ENCODE measurements around the gene SACM1L.
"Not testable (repeated sequence)": the region's sequence is repeated elsewhere in the genome, so short reads cannot be mapped to it uniquely, and the experiment has no call there.

Gene SACM1L

DNA sequence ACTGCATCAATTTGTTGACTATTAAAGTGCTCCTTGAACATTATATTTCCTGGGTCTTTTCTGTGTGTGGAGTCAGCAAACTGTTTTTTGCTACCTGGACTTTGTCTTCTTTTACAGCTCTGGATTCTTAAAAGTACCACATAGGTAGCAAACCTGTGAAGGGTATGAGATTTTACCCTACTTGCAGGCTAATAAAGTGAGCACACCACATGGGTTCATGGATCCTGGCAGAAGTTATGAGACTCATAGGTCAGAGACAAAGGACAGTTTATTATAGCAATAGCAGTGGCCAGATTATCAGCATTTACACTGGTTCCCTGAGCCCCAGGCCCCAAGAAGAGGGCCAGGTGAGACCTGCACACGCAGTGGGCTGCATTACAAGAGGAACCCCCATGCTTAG, 8.0 kb upstream of the SACM1L start:
- Histone ChIP-seq H3K36me3 (ENCODE audit: insufficient read depth, insufficient read length, low read length) (peaks cover 41% of the 10 kb centered on the region), H3K27me3 (ENCODE audit: insufficient read depth, insufficient read length) (no peaks in the 10 kb centered on the region)
- TF ChIP-seq ZNF274 (IDR thresholded peaks at IDR 0.05; ENCODE audit: low read depth, low read length) (no peak), SUZ12 (IDR thresholded peaks at IDR 0.05; ENCODE audit: extremely low read depth, insufficient read depth, insufficient read length) (no peak), YY1 (IDR thresholded peaks at IDR 0.05; ENCODE audit: insufficient read depth, insufficient read length) (no peak)

DNA sequence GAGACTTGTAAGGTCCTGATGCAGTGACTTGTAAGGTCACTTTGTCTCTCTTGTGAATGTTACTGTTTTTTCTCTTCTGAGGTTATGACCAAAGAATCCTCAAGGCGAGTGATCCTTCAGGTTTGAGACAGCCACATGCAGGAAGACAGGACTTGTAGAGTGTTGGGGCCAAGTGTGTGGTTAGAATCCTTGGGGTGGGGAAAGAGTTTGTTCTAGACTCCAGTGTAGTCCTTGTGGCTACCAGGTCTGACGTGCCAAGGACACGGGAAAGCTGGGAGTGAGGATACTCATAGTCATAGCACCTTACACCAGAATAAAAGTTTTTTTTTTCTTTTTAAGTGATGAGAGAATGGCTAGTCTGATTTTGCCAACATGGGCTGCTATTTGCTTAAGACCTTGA, 7.3 kb upstream of the SACM1L start:
- no peak overlapping the region for H3K9ac ChIP-seq (ENCODE audit: insufficient read length, low read depth)
- DNase-seq (ENCODE audit: low read depth, low spot score) = no peak
- H3K4me1 ChIP-seq (ENCODE audit: insufficient read depth, insufficient read length) = peaks cover 2% of the 10 kb centered on the region
- H3K27me3 ChIP-seq (ENCODE audit: insufficient read depth, insufficient read length) = no peaks in the 10 kb centered on the region
- peaks cover 37% of the 10 kb centered on the region for H3K36me3 ChIP-seq (ENCODE audit: insufficient read depth, insufficient read length, low read length)
- TF ChIP-seq YY1 (IDR thresholded peaks at IDR 0.05; ENCODE audit: insufficient read depth, insufficient read length) (no peak), SUZ12 (IDR thresholded peaks at IDR 0.05; ENCODE audit: extremely low read depth, insufficient read depth, insufficient read length) (no peak), ZNF274 (IDR thresholded peaks at IDR 0.05; ENCODE audit: low read depth, low read length) (no peak)
- H3K9me3 ChIP-seq (ENCODE audit: insufficient read depth, low read length) = peaks cover 9% of the 10 kb centered on the region; the same call in 1 of the 2 replicates
- H3K4me3 ChIP-seq (ENCODE audit: insufficient read length, low read depth) = no peak overlapping the region

More for the DNA sequence above, 8.0 kb upstream of the SACM1L start:
- Histone ChIP-seq H3K4me1 (ENCODE audit: insufficient read depth, insufficient read length) (peaks cover 4% of the 10 kb centered on the region), H3K4me3 (ENCODE audit: insufficient read length, low read depth) (no peak overlapping the region), H3K9me3 (ENCODE audit: insufficient read depth, low read length) (peaks cover 9% of the 10 kb centered on the region; the same call in 1 of the 2 replicates), H3K9ac (ENCODE audit: insufficient read length, low read depth) (no peak overlapping the region)
- no peak for DNase-seq (ENCODE audit: low read depth, low spot score)

DNA sequence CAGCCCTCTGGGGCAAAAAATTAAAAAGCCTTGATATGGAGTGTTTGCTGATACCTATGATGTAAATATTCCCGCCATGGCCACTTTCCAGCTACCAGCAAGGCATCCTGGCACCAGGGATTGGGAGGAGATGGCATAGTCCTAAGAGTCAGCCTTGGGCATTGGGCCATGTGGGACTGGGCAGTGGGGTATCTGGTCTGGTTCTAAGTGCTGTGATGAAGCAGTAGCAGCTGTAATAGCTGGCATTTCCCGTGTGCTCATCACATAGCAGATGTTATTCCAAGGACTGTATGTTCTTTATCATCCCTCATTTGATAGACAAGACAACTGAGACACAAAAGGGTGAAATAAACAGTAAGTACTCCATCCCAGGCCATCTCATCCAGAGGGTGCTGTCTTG, 6.9 kb upstream of the SACM1L start:
- DNase-seq (ENCODE audit: low read depth, low spot score) = no peak
- TF ChIP-seq SUZ12 (IDR thresholded peaks at IDR 0.05; ENCODE audit: extremely low read depth, insufficient read depth, insufficient read length) = no peak
- no peak for TF ChIP-seq YY1 (IDR thresholded peaks at IDR 0.05; ENCODE audit: insufficient read depth, insufficient read length)
- no peak for TF ChIP-seq ZNF274 (IDR thresholded peaks at IDR 0.05; ENCODE audit: low read depth, low read length)
- peaks cover 9% of the 10 kb centered on the region; the same call in 1 of the 2 replicates for H3K9me3 ChIP-seq (ENCODE audit: insufficient read depth, low read length)
- H3K9ac ChIP-seq (ENCODE audit: insufficient read length, low read depth) = no peak overlapping the region
- no peak overlapping the region for H3K4me3 ChIP-seq (ENCODE audit: insufficient read length, low read depth)
- H3K4me1 ChIP-seq (ENCODE audit: insufficient read depth, insufficient read length) = no peaks in the 10 kb centered on the region
- H3K27me3 ChIP-seq (ENCODE audit: insufficient read depth, insufficient read length) = no peaks in the 10 kb centered on the region
- peaks cover 33% of the 10 kb centered on the region for H3K36me3 ChIP-seq (ENCODE audit: insufficient read depth, insufficient read length, low read length)

DNA sequence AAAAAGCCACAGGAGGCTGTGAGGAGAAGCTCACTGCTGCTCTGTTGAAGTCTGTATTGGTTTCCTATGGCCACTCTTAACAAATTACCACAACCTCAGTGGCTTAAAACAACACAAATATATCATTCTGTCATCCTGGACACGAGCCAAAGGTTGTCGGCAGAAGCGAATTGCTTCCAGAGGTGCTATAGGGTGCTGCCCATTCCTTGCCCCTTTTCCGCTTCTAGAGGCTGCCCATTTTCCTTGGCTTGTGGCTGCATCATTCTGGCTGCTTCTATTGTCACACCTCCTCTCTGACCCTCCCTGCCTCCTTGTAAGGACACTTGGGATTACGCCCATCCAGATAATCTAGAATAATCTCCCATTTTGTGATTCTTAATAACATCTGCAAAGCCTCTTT, 6.4 kb upstream of the SACM1L start:
- DNase-seq (ENCODE audit: low read depth, low spot score) = no peak
- Histone ChIP-seq H3K27me3 (ENCODE audit: insufficient read depth, insufficient read length) (no peaks in the 10 kb centered on the region), H3K9ac (ENCODE audit: insufficient read length, low read depth) (no peak overlapping the region), H3K4me1 (ENCODE audit: insufficient read depth, insufficient read length) (no peaks in the 10 kb centered on the region), H3K36me3 (ENCODE audit: insufficient read depth, insufficient read length, low read length) (peaks cover 28% of the 10 kb centered on the region), H3K4me3 (ENCODE audit: insufficient read length, low read depth) (no peak overlapping the region), H3K9me3 (ENCODE audit: insufficient read depth, low read length) (peaks cover 9% of the 10 kb centered on the region; the same call in 1 of the 2 replicates)
- TF ChIP-seq ZNF274 (IDR thresholded peaks at IDR 0.05; ENCODE audit: low read depth, low read length) (no peak), SUZ12 (IDR thresholded peaks at IDR 0.05; ENCODE audit: extremely low read depth, insufficient read depth, insufficient read length) (no peak), YY1 (IDR thresholded peaks at IDR 0.05; ENCODE audit: insufficient read depth, insufficient read length) (no peak)

DNA sequence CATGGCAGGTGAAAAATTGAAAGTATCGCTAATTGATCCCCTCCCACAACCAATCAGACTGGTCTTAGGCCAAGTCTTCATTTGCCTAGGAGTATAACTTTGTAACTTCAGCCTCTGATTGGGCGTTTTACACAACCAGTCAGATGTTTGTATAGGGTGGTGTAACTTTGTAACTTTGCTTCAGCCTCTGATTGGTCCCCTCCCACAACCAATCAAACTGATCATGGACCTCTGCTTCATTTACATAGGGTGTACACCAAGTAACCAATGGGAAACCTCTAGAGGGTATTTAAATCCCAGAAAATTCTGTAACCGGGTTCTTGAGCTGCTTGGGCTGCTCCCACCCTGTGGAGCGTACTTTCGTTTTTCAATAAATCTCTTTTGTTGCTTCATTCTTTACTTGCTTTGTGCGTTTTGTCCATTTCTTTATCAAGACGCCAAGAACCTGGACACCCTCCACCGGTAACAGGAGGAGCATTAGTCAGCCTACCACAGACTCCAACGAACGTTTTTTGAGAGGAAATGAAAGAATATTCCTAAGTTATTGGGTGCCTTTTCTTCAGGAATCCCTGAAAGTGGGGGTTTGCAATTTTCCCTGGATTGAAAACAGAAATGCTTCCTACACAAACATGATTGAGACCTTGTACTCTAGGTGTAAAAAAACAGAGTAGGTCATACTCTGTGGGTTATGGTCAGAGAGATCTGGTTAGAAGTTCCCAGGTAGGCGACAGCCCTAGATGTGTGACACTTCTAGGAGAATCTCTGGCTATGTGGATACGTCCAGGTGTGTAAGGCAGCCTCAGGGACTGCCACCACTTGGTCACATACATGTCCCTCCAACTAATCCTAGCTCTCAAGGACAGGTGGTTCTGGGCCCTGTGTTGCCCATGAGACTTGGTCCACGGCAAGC, 5.5 kb upstream of the SACM1L start:
- TF ChIP-seq SUZ12 (IDR thresholded peaks at IDR 0.05; ENCODE audit: extremely low read depth, insufficient read depth, insufficient read length) (no peak), YY1 (IDR thresholded peaks at IDR 0.05; ENCODE audit: insufficient read depth, insufficient read length) (no peak), ZNF274 (IDR thresholded peaks at IDR 0.05; ENCODE audit: low read depth, low read length) (no peak)
- no peak for DNase-seq (ENCODE audit: low read depth, low spot score)
- Histone ChIP-seq H3K9me3 (ENCODE audit: insufficient read depth, low read length) (peaks cover 9% of the 10 kb centered on the region; the same call in 1 of the 2 replicates), H3K9ac (ENCODE audit: insufficient read length, low read depth) (no peak overlapping the region), H3K4me1 (ENCODE audit: insufficient read depth, insufficient read length) (no peaks in the 10 kb centered on the region), H3K36me3 (ENCODE audit: insufficient read depth, insufficient read length, low read length) (peaks cover 20% of the 10 kb centered on the region), H3K4me3 (ENCODE audit: insufficient read length, low read depth) (no peak overlapping the region), H3K27me3 (ENCODE audit: insufficient read depth, insufficient read length) (no peaks in the 10 kb centered on the region)

DNA sequence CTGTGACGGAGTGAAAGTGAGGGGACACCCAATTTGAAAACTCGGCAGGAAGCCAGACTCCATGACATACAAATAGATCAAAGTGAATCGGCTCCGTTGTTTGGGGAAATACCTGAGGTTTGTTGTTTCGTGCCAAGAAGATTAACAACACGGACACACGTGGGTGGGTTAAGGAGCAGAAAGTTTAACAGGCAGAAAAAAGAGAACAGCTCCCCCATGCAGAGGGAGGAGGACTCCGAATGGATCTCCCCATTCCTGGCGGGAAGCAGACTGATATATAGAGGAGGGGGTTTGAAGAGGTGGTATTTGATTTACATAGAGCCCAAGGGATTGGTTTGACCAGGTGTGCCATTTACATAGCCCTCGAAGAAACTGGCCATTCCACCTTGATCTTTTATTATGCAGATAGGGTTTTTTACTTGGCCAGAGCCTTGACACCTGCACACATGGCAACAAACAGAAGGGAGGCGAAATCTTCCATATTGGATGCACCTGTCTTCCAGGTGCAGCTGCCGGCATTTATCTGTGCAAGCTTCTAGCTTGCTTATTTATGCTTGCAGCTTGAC, 4.8 kb upstream of the SACM1L start:
- H3K4me3 ChIP-seq (ENCODE audit: insufficient read length, low read depth) = no peak overlapping the region
- DNase-seq (ENCODE audit: low read depth, low spot score) = no peak
- TF ChIP-seq SUZ12 (IDR thresholded peaks at IDR 0.05; ENCODE audit: extremely low read depth, insufficient read depth, insufficient read length) (no peak), ZNF274 (IDR thresholded peaks at IDR 0.05; ENCODE audit: low read depth, low read length) (no peak), YY1 (IDR thresholded peaks at IDR 0.05; ENCODE audit: insufficient read depth, insufficient read length) (no peak)

DNA sequence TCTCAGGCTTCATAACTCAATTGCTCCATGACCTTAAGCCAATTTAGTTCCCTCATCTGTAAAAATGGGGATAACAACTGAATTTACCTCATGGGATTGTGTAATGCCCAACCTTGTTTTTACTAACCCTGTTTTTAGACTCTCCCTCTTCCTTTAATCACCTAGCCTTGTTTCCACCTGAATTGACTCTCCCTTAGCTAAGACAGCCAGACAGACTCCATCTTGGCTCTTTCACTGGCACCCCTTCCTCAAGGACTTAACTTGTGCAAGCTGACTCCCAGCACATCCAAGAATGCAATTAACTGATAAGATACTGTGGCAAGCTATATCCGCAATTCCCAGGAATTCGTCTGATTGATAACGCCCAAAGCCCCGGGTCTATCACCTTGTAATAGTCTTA, 3.5 kb upstream of the SACM1L start:
- not testable (repeated sequence) for H3K36me3 ChIP-seq (ENCODE audit: insufficient read depth, insufficient read length, low read length); H3K4me1 ChIP-seq (ENCODE audit: insufficient read depth, insufficient read length); H3K27me3 ChIP-seq (ENCODE audit: insufficient read depth, insufficient read length); DNase-seq (ENCODE audit: low read depth, low spot score); H3K4me3 ChIP-seq (ENCODE audit: insufficient read length, low read depth); H3K9ac ChIP-seq (ENCODE audit: insufficient read length, low read depth); H3K9me3 ChIP-seq (ENCODE audit: insufficient read depth, low read length)

More for the DNA sequence above, 4.8 kb upstream of the SACM1L start:
- H3K27me3 ChIP-seq (ENCODE audit: insufficient read depth, insufficient read length) = no peaks in the 10 kb centered on the region
- H3K4me1 ChIP-seq (ENCODE audit: insufficient read depth, insufficient read length) = no peaks in the 10 kb centered on the region
- peaks cover 9% of the 10 kb centered on the region; the same call in 1 of the 2 replicates for H3K9me3 ChIP-seq (ENCODE audit: insufficient read depth, low read length)
- peaks cover 12% of the 10 kb centered on the region for H3K36me3 ChIP-seq (ENCODE audit: insufficient read depth, insufficient read length, low read length)
- H3K9ac ChIP-seq (ENCODE audit: insufficient read length, low read depth) = no peak overlapping the region
